Activated CD8-positive, alpha-beta memory T cell treated with anti-CD3 and anti-CD28 coated beads for 24 hours (primary cell): Measurements from ENCODE around the gene SH3D21.

Experiments
- DNase-seq: peaks from one replicate; pipeline ENCODE4 v3.0.0-alpha.2; 2020

SH3D21 gene

GRCh38 chr1:36303650-36304360 lies 2.4 kb upstream of the SH3D21 start:
- DNase-seq = peak; percentile 49

- peak; percentile 49 for DNase-seq
These were observed 1.6 kb upstream of the SH3D21 start for GRCh38 chr1:36304521-36304920.

DNA sequence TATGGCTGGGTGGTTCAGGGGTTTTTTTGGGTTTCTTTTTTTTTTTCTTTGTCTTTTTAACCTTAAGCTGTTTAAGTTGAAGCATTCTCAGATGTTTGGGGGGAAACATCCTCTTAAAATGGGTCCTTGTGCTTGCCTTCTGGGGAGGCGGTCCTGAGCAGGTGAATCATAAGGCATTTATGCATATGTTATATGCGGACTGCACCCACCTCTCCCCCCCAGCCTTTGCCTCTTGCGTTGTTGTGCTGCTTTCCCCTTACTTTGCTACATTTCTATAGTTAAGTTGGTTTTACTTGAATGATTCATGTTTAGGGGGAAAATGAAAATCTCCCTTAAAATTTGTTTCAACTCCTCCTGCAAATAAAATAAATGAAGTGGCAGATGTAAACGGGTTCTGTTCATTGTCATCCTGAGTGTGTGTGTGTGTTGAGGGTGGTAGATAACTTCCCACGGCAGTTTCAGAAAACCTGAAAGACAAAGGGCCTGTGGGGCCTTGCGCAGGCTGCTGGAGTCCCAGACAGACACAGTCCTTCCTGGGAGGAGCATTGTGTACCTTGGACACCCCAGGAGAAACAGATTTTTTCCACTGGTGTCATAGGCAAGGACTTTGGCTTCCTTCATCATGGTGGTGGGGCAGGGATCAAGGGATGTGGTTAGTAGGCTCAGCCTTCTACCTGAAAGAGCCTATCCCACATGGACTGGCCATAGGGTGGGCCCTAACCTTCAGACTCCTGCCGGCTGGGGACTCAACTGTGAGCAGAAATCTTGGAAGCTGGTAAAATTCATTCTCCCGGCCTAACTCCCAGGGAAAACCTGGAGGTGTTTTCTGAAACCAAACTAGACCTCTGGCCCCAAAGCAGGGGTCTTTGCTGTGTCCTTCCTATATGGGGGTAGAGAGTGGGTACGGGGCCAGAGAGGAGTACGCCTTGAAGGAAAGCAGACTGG lies 926 bp upstream of the SH3D21 start:
- DNase-seq = peak; percentile 61

- DNase-seq = no peak
These were observed 306 bp upstream of the SH3D21 start for GRCh38 chr1:36305915-36306209.

DNA sequence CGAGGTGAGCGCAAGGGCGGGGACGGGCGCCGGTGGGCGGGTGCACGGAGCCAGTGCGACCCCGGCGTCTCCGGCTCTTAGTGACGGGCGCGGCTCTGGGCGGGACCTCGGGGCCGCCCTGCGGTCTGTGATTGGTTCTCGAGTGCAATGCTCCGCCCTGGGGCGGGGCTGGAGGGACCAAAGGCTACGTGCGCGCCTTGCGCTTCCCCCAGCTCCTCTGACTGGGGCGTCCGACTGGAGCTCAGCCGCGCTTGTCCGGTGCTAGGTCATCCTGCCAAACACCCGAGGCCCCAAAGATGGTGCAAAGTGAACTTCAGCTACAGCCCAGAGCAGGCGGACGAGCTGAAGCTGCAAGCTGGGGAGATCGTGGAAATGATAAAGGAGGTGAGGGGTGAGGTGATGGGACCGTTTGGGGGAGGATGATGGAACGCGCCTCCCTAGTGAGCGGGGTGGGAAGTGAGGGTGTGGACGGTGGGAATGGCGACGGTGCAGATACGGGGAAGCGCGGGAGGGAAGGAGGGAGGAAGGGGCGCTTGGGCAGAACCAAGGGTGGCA lies 811 bp downstream of the SH3D21 start:
- peak; percentile 96 for DNase-seq

DNA sequence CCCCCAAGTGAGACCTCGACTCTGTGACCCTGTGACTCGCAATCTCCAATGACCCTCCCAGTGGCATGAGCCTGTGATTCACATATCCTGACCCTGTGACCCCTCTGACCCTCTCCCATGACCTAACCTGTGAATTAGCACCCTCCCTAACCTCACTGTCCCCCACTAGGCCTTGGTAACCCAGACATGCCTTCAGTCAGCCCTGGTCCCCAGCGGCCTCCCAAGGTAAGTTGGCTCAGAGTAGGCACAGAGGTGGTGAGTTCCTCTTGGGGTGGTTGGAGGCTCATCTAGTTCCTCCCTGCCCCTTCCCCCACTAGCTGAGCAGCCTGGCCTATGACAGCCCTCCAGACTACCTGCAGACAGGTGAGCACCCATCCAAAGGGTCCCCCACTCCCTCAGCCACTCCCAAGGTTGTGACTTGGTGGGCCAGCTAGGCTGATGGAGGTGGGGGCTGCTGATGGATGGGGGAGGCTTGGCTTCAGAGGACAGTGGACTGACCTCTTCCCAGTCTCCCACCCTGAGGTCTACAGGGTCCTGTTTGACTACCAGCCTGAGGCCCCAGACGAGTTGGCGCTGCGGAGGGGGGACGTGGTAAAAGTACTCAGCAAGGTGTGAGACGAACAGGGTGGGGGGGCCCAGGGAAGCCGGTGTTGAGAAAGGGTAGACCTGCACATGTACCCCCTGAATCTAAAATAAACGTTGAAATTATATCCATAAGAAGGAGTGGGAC lies 1.6 kb downstream of the SH3D21 start:
- peak; percentile 54 for DNase-seq

DNA sequence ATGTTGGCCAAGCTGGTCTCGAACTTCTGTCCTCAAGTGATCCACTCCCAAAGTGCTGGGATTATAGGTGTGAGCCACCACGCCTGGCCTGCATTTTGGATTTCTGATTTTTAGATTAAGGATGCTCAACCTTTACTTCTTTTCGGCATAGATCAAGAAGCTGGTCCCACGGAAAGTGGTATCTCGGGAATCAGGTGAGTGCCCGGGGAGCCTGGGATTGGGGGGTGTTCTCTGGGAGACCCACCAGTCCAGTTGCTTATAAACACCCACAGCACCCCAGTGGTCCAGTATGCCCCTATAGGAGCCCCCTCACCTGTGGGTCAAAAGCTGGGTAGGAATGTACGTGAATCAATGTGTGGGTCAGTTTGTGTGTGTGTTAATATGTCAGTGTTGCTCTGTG lies 3.2 kb downstream of the SH3D21 start:
- DNase-seq = no peak

DNA sequence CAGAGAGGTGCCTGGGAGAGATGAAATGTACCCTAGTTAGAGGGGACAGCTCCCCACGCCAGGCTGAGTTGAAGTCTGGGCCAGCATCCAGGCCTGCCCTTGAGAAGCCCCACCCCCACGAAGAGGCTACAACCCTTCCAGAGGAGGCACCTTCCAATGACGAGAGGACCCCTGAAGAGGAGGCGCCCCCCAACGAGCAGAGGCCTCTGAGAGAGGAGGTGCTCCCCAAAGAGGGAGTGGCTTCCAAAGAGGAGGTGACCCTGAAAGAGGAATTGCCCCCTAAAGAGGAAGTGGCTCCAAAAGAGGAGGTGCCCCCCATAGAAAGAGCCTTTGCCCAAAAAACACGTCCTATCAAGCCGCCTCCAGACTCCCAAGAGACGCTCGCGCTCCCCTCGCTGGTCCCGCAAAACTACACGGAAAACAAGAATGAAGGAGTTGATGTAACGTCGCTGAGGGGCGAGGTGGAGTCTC lies 14.2 kb downstream of the SH3D21 start:
- DNase-seq = no peak

DNA sequence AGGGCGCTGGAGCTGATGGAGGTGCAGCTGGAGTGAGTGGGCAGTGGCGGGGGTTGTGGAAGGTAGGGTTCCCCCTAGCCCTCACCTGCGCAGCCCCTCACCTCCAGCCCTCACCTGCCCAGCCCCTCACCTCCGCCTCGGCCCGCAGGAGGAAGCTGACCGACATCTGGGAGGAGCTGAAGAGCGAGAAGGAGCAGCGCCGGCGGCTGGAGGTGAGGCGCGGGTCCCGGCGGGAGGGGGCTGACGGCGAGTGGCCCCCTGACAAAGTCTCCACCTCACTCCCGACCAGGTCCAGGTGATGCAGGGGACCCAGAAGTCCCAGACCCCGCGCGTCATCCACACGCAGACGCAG lies 14.6 kb downstream of the SH3D21 start:
- DNase-seq = no peak

DNA sequence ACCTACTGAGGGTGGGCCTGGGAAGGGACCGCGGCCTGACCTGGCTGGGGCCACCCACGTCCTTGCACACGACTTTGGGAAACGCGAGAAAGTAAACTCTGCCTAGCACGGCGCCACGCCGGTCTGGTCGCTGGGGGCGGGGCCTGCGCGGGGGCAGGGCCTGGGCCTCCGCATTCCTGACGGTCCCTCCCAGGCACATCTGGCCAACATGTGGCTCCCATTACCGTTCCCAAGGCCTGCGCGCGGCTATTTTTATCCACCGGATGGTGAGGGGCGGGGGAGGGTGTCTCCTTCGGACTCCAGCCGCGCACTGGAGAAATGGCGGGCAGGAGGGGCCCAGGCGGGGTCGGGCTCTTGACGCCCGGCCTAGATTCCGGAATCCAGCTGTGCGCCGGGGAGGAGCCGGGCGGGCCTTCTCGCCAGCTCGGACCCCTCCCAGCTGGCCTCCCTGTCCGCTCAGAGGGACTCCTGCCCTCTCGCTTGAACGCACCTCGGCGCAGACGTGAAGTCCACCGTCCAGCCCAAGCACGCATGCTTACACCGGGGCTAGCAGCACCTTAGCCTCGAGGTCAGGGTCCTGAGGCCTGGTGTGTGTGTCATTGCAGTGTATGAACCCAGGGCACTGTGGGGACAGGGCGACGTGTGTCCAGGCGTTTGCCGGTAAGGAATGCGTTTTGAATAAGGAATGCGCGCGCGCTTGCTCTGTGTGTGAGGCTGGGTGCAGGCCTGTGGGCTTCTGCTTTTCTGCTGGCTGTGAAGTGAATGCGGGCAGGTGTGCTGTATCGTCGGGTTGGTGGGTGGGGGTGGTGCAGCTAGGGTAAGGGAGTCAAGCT lies 15.2 kb downstream of the SH3D21 start:
- peak; percentile 74 for DNase-seq

GRCh38 chr1:36322041-36322785 lies 16.0 kb downstream of the SH3D21 start:
- peak; percentile 64 for DNase-seq

GRCh38 chr1:36322786-36323635 lies 16.8 kb downstream of the SH3D21 start:
- DNase-seq = peak; percentile 76

DNA sequence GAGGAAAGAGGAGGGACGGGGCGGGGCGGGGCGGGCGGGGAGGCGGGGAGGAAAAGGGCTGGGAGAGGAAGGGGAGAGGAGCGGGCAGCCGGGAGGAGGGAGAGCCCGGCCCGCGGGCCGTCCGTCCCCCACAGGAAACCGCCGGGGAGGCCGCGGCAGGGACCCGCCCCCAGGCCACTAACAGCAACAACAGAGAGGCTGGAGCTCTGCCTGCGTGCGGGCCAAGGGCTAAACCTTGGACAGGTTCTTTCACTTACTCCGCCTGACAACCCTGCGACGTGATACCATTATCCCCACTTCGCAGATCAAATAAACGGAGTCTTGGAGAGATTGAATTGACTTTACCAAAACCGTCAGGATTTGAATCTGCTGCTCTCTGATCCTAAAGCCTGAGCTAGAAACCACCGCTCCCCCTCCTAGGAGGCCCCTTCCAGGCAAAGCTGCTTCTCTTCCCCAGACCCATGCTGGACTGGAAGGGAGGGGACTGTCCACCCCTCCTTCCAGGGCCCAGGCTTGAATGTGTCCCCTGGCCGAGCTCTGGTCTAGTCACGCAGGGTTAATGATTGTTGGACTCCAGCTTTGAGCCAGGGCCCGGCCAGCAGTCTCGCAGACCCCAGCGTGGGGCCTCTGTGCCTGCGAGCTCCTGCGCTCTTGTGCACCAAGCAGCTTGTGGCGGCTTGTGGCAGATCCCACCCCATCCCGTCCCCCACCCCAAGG lies 17.6 kb downstream of the SH3D21 start, which contains the start of gene EVA1B:
Gene EVA1B (minus strand): TSS at position 10 of the 717 bp plus-strand sequence. CDS start 608 bp downstream, outside the sequence.
- DNase-seq = peak; percentile 77

GRCh38 chr1:36324353-36324703 lies 18.2 kb downstream of the SH3D21 start:
- no peak for DNase-seq

- DNase-seq = no peak
These were observed 20.3 kb downstream of the SH3D21 start for GRCh38 chr1:36326499-36326898.

GRCh38 chr1:36327421-36328087 lies 21.4 kb downstream of the SH3D21 start:
- DNase-seq = no peak

- no peak for DNase-seq
These were observed 21.9 kb downstream of the SH3D21 start for GRCh38 chr1:36328088-36328480.

DNA sequence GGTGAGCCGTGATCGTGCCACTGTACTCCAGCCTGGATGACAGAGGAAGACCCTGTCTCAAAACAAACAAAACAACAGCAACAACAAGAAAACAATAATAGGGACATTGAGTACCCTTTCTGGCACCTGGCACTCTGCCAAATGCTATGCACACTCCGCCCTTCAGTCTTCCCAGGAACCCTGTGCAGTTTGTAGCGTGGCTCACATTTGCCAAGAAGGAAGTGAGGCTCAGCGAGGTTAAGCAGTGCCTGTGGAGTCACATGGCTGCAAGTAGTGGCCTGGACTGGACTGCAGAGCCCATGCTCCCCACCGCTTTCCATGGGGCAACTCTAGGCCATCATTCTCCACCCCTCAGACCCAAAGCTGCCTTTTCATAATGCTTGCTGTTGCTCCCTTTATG lies 22.5 kb downstream of the SH3D21 start:
- DNase-seq = no peak

DNA sequence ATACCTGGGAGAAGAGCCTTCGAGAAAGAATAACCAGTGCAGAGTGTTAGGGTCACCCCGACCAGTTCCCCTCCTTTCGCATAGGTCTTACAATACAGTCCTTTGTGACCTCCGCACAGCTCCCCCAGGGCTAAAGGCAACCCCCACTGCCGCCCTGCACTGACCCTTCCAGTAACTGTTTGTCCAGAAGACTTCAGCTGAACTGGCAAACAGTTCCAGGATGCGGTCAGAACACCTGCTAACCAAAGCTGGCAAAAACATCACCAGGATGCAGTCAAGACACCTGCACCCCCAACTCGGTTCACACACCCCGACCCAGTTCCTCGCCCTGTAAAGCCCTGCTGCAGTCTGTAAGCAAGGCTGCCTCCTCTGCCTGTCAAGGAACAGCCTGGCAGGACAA lies 23.6 kb downstream of the SH3D21 start:
- DNase-seq = no peak
